MG63 (cell line): ENCODE data around the gene ARHGEF28. TPM values are rescaled to one million over a fixed set of nuclear protein-coding genes. Genes with fewer than 3 reads are reported as not detected.
A peak's percentile ranks its signal among the peaks of the same experiment; 100 is the strongest.

Source experiments
- DNase-seq: peaks from one replicate; pipeline ENCODE4 v3.0.0-alpha.2; 2020
- H3K27me3 ChIP-seq: fragments of 250-450 bp; sonication (Bioruptor Pico); 2 replicates; pipeline ENCODE4 v1.5.1; 2020; ENCODE audit warnings: mild to moderate bottlenecking, moderate library complexity
- H3K36me3 ChIP-seq: fragments of 250-450 bp; sonication (Bioruptor Pico); 2 replicates; pipeline ENCODE4 v1.5.1; 2020; ENCODE audit warnings: mild to moderate bottlenecking, moderate library complexity
- H3K4me3 ChIP-seq: fragments of 250-450 bp; sonication (Bioruptor Pico); 2 replicates; pipeline ENCODE4 v1.5.1; 2020; ENCODE audit warnings: mild to moderate bottlenecking, moderate library complexity
- H3K9me3 ChIP-seq: fragments of 250-450 bp; sonication (Bioruptor Pico); 2 replicates; pipeline ENCODE4 v1.5.1; 2020; ENCODE audit warnings: mild to moderate bottlenecking, moderate library complexity
- total RNA-seq: library from RNA; depleted of rRNA; stranded (reverse); fragments of >200 nt; shearing (Covaris generic); gene quantifications from 2 replicates; pipeline ENCODE4 v1.2.3, GENCODE V29; 2014; ENCODE audit warnings: low replicate concordance

Gene ARHGEF28
- total RNA-seq, 1 experiment from 2014 or later = 7.6 TPM

- Histone ChIP-seq H3K27me3 (no peaks in the 10 kb centered on the region), H3K9me3 (no peaks in the 10 kb centered on the region), H3K36me3 (peaks cover 15% of the 10 kb centered on the region), H3K4me3 (no peak overlapping the region)
- DNase-seq = no peak
Observed at GRCh38 chr5:73893813-73894212, 267.8 kb downstream of the ARHGEF28 start.

GRCh38 chr5:73894860-73895259 is 268.9 kb downstream of the ARHGEF28 start:
- Histone ChIP-seq H3K9me3 (no peaks in the 10 kb centered on the region), H3K27me3 (no peaks in the 10 kb centered on the region), H3K36me3 (peaks cover 15% of the 10 kb centered on the region), H3K4me3 (no peak overlapping the region)
- no peak for DNase-seq

DNA sequence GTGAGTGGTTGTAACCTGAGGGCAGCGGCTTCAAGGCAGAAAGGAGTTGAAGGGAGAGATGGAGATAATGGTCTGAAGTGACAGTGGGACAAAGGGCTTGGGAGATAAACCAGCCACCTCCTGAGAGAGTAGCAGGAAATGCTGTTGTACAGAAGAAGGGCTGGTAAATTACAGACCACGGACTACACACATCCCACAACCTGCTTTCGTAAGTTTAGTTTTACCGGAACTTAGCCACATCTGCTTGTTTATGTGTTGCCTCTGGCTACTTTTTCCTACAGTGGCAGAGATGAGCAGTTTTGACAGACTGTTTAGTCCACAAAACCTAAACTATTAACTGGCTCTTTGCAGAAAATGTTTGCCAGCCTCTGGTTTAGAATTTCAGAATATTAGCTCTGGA is 269.5 kb downstream of the ARHGEF28 start:
- Histone ChIP-seq H3K27me3 (no peaks in the 10 kb centered on the region), H3K9me3 (no peaks in the 10 kb centered on the region), H3K36me3 (peaks cover 15% of the 10 kb centered on the region), H3K4me3 (no peak overlapping the region)
- no peak for DNase-seq

DNA sequence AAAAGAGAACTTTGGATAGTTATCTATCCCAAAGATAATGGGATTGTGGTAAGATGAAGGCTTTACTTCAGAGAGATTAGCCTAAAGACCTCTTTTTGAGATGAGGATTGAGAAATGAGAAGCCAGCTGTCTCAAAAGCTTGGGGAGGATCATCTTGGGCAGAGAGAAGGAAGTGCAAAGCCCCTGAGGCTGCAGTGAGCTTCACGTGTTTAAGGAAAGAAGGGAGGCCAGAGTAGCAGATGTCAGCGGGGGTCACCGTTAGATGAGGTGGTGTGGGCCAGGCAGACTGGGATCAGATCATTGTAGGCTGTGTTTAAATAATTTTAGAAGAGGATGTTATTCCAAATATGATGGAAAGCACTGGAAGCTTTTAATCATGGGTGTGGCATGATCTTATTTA is 270.1 kb downstream of the ARHGEF28 start:
- H3K36me3 ChIP-seq = peaks cover 18% of the 10 kb centered on the region
- H3K27me3 ChIP-seq = no peaks in the 10 kb centered on the region
- no peak for DNase-seq
- no peaks in the 10 kb centered on the region for H3K9me3 ChIP-seq
- no peak overlapping the region for H3K4me3 ChIP-seq

GRCh38 chr5:73896668-73897067 is 270.7 kb downstream of the ARHGEF28 start:
- H3K4me3 ChIP-seq = no peak overlapping the region
- peaks cover 17% of the 10 kb centered on the region for H3K36me3 ChIP-seq
- H3K27me3 ChIP-seq = no peaks in the 10 kb centered on the region

DNA sequence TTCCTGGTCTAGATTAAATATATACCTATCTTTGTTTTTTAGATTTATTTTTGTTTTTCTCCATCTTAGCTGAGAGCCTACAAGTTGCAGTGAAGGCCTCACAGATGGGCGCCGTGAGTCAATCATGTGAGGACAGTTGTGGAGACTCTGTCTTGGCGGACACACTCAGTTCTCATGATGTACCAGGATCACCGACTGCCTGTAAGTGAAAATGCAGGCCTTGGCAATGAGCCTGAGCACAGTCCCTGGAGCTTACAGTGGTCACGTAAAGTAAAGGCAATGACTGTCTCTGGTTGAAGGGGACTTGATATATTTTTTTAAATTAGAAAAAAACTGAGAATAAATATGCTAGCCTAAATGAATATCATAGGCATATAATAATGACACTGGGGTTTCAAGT is 271.9 kb downstream of the ARHGEF28 start:
- Histone ChIP-seq H3K27me3 (no peaks in the 10 kb centered on the region), H3K4me3 (no peak overlapping the region), H3K9me3 (no peaks in the 10 kb centered on the region), H3K36me3 (peaks cover 16% of the 10 kb centered on the region)
- no peak for DNase-seq

More at GRCh38 chr5:73896668-73897067, 270.7 kb downstream of the ARHGEF28 start:
- H3K9me3 ChIP-seq = no peaks in the 10 kb centered on the region
- DNase-seq = no peak

GRCh38 chr5:73899055-73899454 is 273.1 kb downstream of the ARHGEF28 start:
- H3K27me3 ChIP-seq = no peaks in the 10 kb centered on the region
- peaks cover 7% of the 10 kb centered on the region; the same call in 1 of the 2 replicates for H3K36me3 ChIP-seq
- no peak overlapping the region for H3K4me3 ChIP-seq
- no peak for DNase-seq
- H3K9me3 ChIP-seq = no peaks in the 10 kb centered on the region

DNA sequence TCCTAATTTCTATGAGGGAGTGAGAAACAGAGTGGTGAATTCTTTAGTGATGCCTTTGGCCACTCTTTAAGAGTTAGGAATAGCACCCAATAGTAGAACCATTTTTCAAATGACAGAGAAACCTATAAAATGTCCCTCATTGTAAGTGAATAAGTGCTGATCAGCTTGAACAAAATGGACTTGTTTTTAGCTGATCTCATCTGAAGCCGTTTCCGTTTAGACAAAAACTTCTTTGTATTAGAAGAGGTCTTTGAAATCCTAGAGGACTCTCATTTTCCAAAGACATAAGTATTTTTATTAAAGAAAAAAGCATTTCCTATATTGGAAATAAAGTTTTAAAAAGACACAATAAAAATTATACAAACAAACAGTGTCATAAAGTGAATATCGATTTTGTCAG is 273.9 kb downstream of the ARHGEF28 start:
- H3K27me3 ChIP-seq = no peaks in the 10 kb centered on the region
- H3K4me3 ChIP-seq = no peak overlapping the region
- no peak for DNase-seq
- H3K36me3 ChIP-seq = peaks cover 7% of the 10 kb centered on the region
- H3K9me3 ChIP-seq = no peaks in the 10 kb centered on the region

GRCh38 chr5:73900566-73900965 is 274.6 kb downstream of the ARHGEF28 start:
- H3K4me3 ChIP-seq = no peak overlapping the region
- peaks cover 10% of the 10 kb centered on the region for H3K36me3 ChIP-seq
- H3K27me3 ChIP-seq = no peaks in the 10 kb centered on the region
- H3K9me3 ChIP-seq = no peaks in the 10 kb centered on the region
- no peak for DNase-seq

GRCh38 chr5:73901043-73901442 is 275.0 kb downstream of the ARHGEF28 start:
- Histone ChIP-seq H3K4me3 (no peak overlapping the region), H3K27me3 (no peaks in the 10 kb centered on the region), H3K36me3 (peaks cover 13% of the 10 kb centered on the region), H3K9me3 (no peaks in the 10 kb centered on the region)
- peak; percentile 74 for DNase-seq

DNA sequence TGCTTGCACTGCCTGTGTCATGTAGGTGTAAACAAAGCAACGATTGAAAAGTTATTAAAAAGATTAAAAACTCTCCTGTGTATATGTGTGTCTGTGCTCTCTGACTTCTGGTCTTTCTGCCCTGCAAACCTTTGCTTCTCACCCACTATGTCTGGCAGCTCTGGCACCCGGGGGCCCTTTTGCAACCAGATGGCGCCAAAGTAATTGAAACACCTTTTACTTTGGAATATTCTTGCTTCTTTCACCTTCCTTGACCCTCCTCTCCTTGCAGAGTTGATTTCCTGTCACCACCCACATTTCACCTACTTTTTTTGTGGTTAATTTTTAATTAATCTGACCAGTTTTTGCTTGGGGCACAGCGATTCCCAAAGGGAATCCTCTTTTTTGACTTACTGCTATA is 275.5 kb downstream of the ARHGEF28 start:
- no peak for DNase-seq

DNA sequence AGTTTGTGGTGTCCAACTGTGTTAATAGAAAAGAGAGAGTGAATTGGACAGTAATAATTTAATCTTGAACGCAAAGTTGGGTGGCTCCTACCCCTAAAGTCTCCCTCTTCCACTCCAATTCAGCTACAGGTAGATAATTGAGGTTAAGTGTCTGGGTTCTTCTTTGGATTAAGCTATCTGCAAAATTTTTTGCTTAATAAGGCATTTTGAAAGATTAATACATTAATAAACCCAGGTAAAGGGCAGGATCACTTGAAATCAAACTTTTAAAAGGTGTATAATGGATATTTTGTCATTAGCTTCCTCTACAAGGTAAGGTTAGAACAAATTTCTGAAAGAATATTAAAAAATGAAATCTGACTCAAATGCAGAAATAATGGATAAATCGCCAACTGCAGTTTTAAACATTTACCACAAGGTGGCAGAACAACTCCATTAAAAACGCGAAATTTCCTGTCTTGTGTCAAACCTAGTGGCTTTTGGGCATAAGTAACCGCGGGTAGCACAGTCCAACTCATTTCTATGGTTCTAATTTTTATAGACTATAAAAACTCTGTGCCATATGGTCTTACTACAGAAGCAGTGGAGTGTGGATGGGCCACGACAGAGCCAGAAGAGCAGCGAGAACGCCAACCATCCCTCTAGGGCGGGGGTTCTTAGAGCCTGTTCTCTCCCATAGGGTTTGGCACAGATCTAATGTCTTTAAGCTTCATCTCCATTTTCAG is 276.5 kb downstream of the ARHGEF28 start:
- Histone ChIP-seq H3K36me3 (peaks cover 13% of the 10 kb centered on the region), H3K4me3 (no peak overlapping the region), H3K9me3 (no peaks in the 10 kb centered on the region), H3K27me3 (no peaks in the 10 kb centered on the region)
- no peak for DNase-seq

More for the DNA sequence above, 275.5 kb downstream of the ARHGEF28 start:
- Histone ChIP-seq H3K4me3 (no peak overlapping the region), H3K9me3 (no peaks in the 10 kb centered on the region), H3K27me3 (no peaks in the 10 kb centered on the region), H3K36me3 (peaks cover 13% of the 10 kb centered on the region)

DNA sequence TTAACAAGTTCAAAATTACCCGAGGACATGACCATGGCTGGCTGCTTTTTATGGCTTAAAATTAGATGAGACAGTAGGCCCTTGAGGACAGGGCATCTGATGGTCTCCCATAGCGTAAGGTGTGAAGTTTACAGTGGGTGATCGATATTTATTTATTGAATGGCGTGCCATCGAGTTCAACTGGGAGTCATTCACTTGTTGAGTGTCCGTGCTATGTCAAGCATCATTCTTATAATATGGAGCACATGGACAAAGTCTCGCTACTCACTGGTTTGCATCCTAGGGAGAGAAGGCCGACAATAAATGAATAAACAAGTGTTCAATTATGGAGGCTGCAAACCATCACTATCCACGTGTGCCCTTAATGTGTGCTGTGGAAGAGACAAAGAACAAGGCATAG is 277.2 kb downstream of the ARHGEF28 start:
- no peaks in the 10 kb centered on the region for H3K9me3 ChIP-seq
- H3K36me3 ChIP-seq = peaks cover 13% of the 10 kb centered on the region
- no peak for DNase-seq
- no peak overlapping the region for H3K4me3 ChIP-seq
- no peaks in the 10 kb centered on the region for H3K27me3 ChIP-seq

GRCh38 chr5:73906277-73906676 is 280.3 kb downstream of the ARHGEF28 start:
- H3K27me3 ChIP-seq = no peaks in the 10 kb centered on the region
- H3K4me3 ChIP-seq = no peak overlapping the region
- H3K36me3 ChIP-seq = peaks cover 18% of the 10 kb centered on the region
- no peak for DNase-seq
- no peaks in the 10 kb centered on the region for H3K9me3 ChIP-seq

GRCh38 chr5:73907164-73907563 is 281.2 kb downstream of the ARHGEF28 start:
- DNase-seq = no peak
- H3K36me3 ChIP-seq = peaks cover 27% of the 10 kb centered on the region
- H3K27me3 ChIP-seq = no peaks in the 10 kb centered on the region
- H3K4me3 ChIP-seq = no peak overlapping the region
- no peaks in the 10 kb centered on the region for H3K9me3 ChIP-seq

GRCh38 chr5:73908395-73908794 is 282.4 kb downstream of the ARHGEF28 start:
- no peak for DNase-seq

GRCh38 chr5:73908846-73909245 is 282.9 kb downstream of the ARHGEF28 start:
- Histone ChIP-seq H3K4me3 (no peak overlapping the region), H3K9me3 (no peaks in the 10 kb centered on the region), H3K27me3 (no peaks in the 10 kb centered on the region), H3K36me3 (peaks cover 25% of the 10 kb centered on the region)
- no peak for DNase-seq

More at GRCh38 chr5:73908395-73908794, 282.4 kb downstream of the ARHGEF28 start:
- Histone ChIP-seq H3K27me3 (no peaks in the 10 kb centered on the region), H3K4me3 (no peak overlapping the region), H3K36me3 (peaks cover 23% of the 10 kb centered on the region), H3K9me3 (no peaks in the 10 kb centered on the region)

DNA sequence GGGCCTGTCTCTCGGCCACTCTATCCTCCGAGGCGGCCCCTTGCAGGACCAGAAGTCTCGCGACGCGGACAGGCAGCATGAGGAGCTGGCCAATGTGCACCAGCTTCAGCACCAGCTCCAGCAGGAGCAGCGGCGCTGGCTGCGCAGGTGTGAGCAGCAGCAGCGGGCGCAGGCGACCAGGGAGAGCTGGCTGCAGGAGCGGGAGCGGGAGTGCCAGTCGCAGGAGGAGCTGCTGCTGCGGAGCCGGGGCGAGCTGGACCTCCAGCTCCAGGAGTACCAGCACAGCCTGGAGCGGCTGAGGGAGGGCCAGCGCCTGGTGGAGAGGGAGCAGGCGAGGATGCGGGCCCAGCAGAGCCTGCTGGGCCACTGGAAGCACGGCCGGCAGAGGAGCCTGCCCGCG is 283.5 kb downstream of the ARHGEF28 start:
- Histone ChIP-seq H3K4me3 (no peak overlapping the region), H3K9me3 (no peaks in the 10 kb centered on the region), H3K36me3 (peaks cover 28% of the 10 kb centered on the region), H3K27me3 (no peaks in the 10 kb centered on the region)
- DNase-seq = no peak
